ENCODE data around the gene WDR86.

Gene WDR86

GRCh38 chr7:151366166-151366879, 43.5 kb downstream of the WDR86 start:
- Histone ChIP-seq H3K27me3 (ENCODE audit: control insufficient read depth in 1 of 2, insufficient read depth in 2 of 2, low read length in 2 of 2) (no peaks in the 10 kb centered on the region), H3K27ac (ENCODE audit: low read depth, low read length) (peak overlapping the region; percentile 66), H3K36me3 (ENCODE audit: insufficient read depth, low read length) (peaks cover 19% of the 10 kb centered on the region), H3K4me1 (ENCODE audit: insufficient read depth, low read length) (peaks cover 25% of the 10 kb centered on the region), H3K9me3 (ENCODE audit: low read length) (no peaks in the 10 kb centered on the region), H3K9ac (ENCODE audit: low read length) (peak overlapping the region; percentile 18), H3K4me3 (ENCODE audit: low read depth in 1 of 2, low read length in 2 of 2) (no peak overlapping the region)

- H3K27me3 ChIP-seq (ENCODE audit: control insufficient read depth in 1 of 2, insufficient read depth in 2 of 2, low read length in 2 of 2): no peaks in the 10 kb centered on the region
- H3K4me3 ChIP-seq (ENCODE audit: low read depth in 1 of 2, low read length in 2 of 2): no peak overlapping the region
- H3K27ac ChIP-seq (ENCODE audit: low read depth, low read length): no peak overlapping the region
- H3K9me3 ChIP-seq (ENCODE audit: low read length): no peaks in the 10 kb centered on the region
- H3K36me3 ChIP-seq (ENCODE audit: insufficient read depth, low read length): peaks cover 30% of the 10 kb centered on the region
- no peak overlapping the region for H3K9ac ChIP-seq (ENCODE audit: low read length)
- H3K4me1 ChIP-seq (ENCODE audit: insufficient read depth, low read length): peaks cover 19% of the 10 kb centered on the region
These were observed 46.7 kb downstream of the WDR86 start for GRCh38 chr7:151363182-151363581.

- no peaks in the 10 kb centered on the region for H3K27me3 ChIP-seq (ENCODE audit: control insufficient read depth in 1 of 2, insufficient read depth in 2 of 2, low read length in 2 of 2)
These were observed 48.5 kb downstream of the WDR86 start for GRCh38 chr7:151361193-151361959.

GRCh38 chr7:151352512-151352911, 57.3 kb downstream of the WDR86 start:
- Histone ChIP-seq H3K9me3 (ENCODE audit: low read length) (no peaks in the 10 kb centered on the region), H3K9ac (ENCODE audit: low read length) (no peak overlapping the region), H3K4me1 (ENCODE audit: insufficient read depth, low read length) (peaks cover 6% of the 10 kb centered on the region), H3K27me3 (ENCODE audit: control insufficient read depth in 1 of 2, insufficient read depth in 2 of 2, low read length in 2 of 2) (no peaks in the 10 kb centered on the region), H3K36me3 (ENCODE audit: insufficient read depth, low read length) (peaks cover 64% of the 10 kb centered on the region), H3K4me3 (ENCODE audit: low read depth in 1 of 2, low read length in 2 of 2) (no peak overlapping the region), H3K27ac (ENCODE audit: low read depth, low read length) (no peak overlapping the region)

More at GRCh38 chr7:151361193-151361959, 48.5 kb downstream of the WDR86 start:
- Histone ChIP-seq H3K4me1 (ENCODE audit: insufficient read depth, low read length) (peaks cover 1% of the 10 kb centered on the region), H3K27ac (ENCODE audit: low read depth, low read length) (no peak overlapping the region), H3K36me3 (ENCODE audit: insufficient read depth, low read length) (peaks cover 34% of the 10 kb centered on the region), H3K9ac (ENCODE audit: low read length) (no peak overlapping the region), H3K9me3 (ENCODE audit: low read length) (no peaks in the 10 kb centered on the region), H3K4me3 (ENCODE audit: low read depth in 1 of 2, low read length in 2 of 2) (no peak overlapping the region)

GRCh38 chr7:151351967-151352366, 57.9 kb downstream of the WDR86 start:
- peaks cover 6% of the 10 kb centered on the region for H3K4me1 ChIP-seq (ENCODE audit: insufficient read depth, low read length)
- no peak overlapping the region for H3K4me3 ChIP-seq (ENCODE audit: low read depth in 1 of 2, low read length in 2 of 2)
- no peaks in the 10 kb centered on the region for H3K9me3 ChIP-seq (ENCODE audit: low read length)
- no peak overlapping the region for H3K27ac ChIP-seq (ENCODE audit: low read depth, low read length)
- peaks cover 66% of the 10 kb centered on the region for H3K36me3 ChIP-seq (ENCODE audit: insufficient read depth, low read length)
- no peak overlapping the region for H3K9ac ChIP-seq (ENCODE audit: low read length)
- H3K27me3 ChIP-seq (ENCODE audit: control insufficient read depth in 1 of 2, insufficient read depth in 2 of 2, low read length in 2 of 2): no peaks in the 10 kb centered on the region

- H3K4me3 ChIP-seq (ENCODE audit: low read depth in 1 of 2, low read length in 2 of 2): no peak overlapping the region
- H3K27ac ChIP-seq (ENCODE audit: low read depth, low read length): no peak overlapping the region
These were observed 58.8 kb downstream of the WDR86 start for GRCh38 chr7:151351027-151351426.

GRCh38 chr7:151349507-151349853, 60.4 kb downstream of the WDR86 start:
- Histone ChIP-seq H3K36me3 (ENCODE audit: insufficient read depth, low read length) (peaks cover 64% of the 10 kb centered on the region), H3K27ac (ENCODE audit: low read depth, low read length) (no peak overlapping the region), H3K9me3 (ENCODE audit: low read length) (no peaks in the 10 kb centered on the region), H3K4me3 (ENCODE audit: low read depth in 1 of 2, low read length in 2 of 2) (no peak overlapping the region), H3K27me3 (ENCODE audit: control insufficient read depth in 1 of 2, insufficient read depth in 2 of 2, low read length in 2 of 2) (no peaks in the 10 kb centered on the region), H3K9ac (ENCODE audit: low read length) (no peak overlapping the region), H3K4me1 (ENCODE audit: insufficient read depth, low read length) (peaks cover 6% of the 10 kb centered on the region)

More at GRCh38 chr7:151351027-151351426, 58.8 kb downstream of the WDR86 start:
- Histone ChIP-seq H3K27me3 (ENCODE audit: control insufficient read depth in 1 of 2, insufficient read depth in 2 of 2, low read length in 2 of 2) (no peaks in the 10 kb centered on the region), H3K4me1 (ENCODE audit: insufficient read depth, low read length) (peaks cover 6% of the 10 kb centered on the region), H3K9me3 (ENCODE audit: low read length) (no peaks in the 10 kb centered on the region), H3K36me3 (ENCODE audit: insufficient read depth, low read length) (peaks cover 69% of the 10 kb centered on the region), H3K9ac (ENCODE audit: low read length) (no peak overlapping the region)

GRCh38 chr7:151348970-151349369, 60.9 kb downstream of the WDR86 start:
- no peak overlapping the region for H3K4me3 ChIP-seq (ENCODE audit: low read depth in 1 of 2, low read length in 2 of 2)
- H3K27ac ChIP-seq (ENCODE audit: low read depth, low read length): no peak overlapping the region
- no peaks in the 10 kb centered on the region for H3K27me3 ChIP-seq (ENCODE audit: control insufficient read depth in 1 of 2, insufficient read depth in 2 of 2, low read length in 2 of 2)
- H3K4me1 ChIP-seq (ENCODE audit: insufficient read depth, low read length): peaks cover 6% of the 10 kb centered on the region
- H3K36me3 ChIP-seq (ENCODE audit: insufficient read depth, low read length): peaks cover 64% of the 10 kb centered on the region
- H3K9ac ChIP-seq (ENCODE audit: low read length): no peak overlapping the region
- H3K9me3 ChIP-seq (ENCODE audit: low read length): no peaks in the 10 kb centered on the region

GRCh38 chr7:151347200-151347599, 62.6 kb downstream of the WDR86 start:
- H3K9ac ChIP-seq (ENCODE audit: low read length): no peak overlapping the region
- H3K27me3 ChIP-seq (ENCODE audit: control insufficient read depth in 1 of 2, insufficient read depth in 2 of 2, low read length in 2 of 2): no peaks in the 10 kb centered on the region
- H3K36me3 ChIP-seq (ENCODE audit: insufficient read depth, low read length): peaks cover 51% of the 10 kb centered on the region
- H3K4me1 ChIP-seq (ENCODE audit: insufficient read depth, low read length): peaks cover 12% of the 10 kb centered on the region
- no peak overlapping the region for H3K27ac ChIP-seq (ENCODE audit: low read depth, low read length)
- H3K9me3 ChIP-seq (ENCODE audit: low read length): no peaks in the 10 kb centered on the region
- no peak overlapping the region for H3K4me3 ChIP-seq (ENCODE audit: low read depth in 1 of 2, low read length in 2 of 2)

- Histone ChIP-seq H3K27me3 (ENCODE audit: control insufficient read depth in 1 of 2, insufficient read depth in 2 of 2, low read length in 2 of 2) (no peaks in the 10 kb centered on the region), H3K9me3 (ENCODE audit: low read length) (no peaks in the 10 kb centered on the region), H3K36me3 (ENCODE audit: insufficient read depth, low read length) (peaks cover 43% of the 10 kb centered on the region), H3K27ac (ENCODE audit: low read depth, low read length) (no peak overlapping the region), H3K4me1 (ENCODE audit: insufficient read depth, low read length) (peaks cover 12% of the 10 kb centered on the region), H3K9ac (ENCODE audit: low read length) (no peak overlapping the region), H3K4me3 (ENCODE audit: low read depth in 1 of 2, low read length in 2 of 2) (no peak overlapping the region)
These were observed 63.4 kb downstream of the WDR86 start for GRCh38 chr7:151346470-151346769.

GRCh38 chr7:151345576-151346469, 64.0 kb downstream of the WDR86 start:
- Histone ChIP-seq H3K4me1 (ENCODE audit: insufficient read depth, low read length) (peaks cover 12% of the 10 kb centered on the region), H3K27ac (ENCODE audit: low read depth, low read length) (no peak overlapping the region), H3K9me3 (ENCODE audit: low read length) (no peaks in the 10 kb centered on the region), H3K4me3 (ENCODE audit: low read depth in 1 of 2, low read length in 2 of 2) (no peak overlapping the region), H3K27me3 (ENCODE audit: control insufficient read depth in 1 of 2, insufficient read depth in 2 of 2, low read length in 2 of 2) (no peaks in the 10 kb centered on the region), H3K9ac (ENCODE audit: low read length) (no peak overlapping the region), H3K36me3 (ENCODE audit: insufficient read depth, low read length) (peaks cover 38% of the 10 kb centered on the region)
